H1 (cell line): ENCODE data around the gene LHFPL6. TPM values are rescaled to one million over a fixed set of nuclear protein-coding genes. Genes with fewer than 3 reads are reported as not detected.

Experiments
- CTCF ChIA-PET: fragments of 300-600 bp; sonication (Branson Sonifier 250); formaldehyde crosslinking; loops from one replicate; lab custom pipeline; 2021; ENCODE audit not compliant: partially characterized antibody; lab: Charles Lee
- POLR2A ChIA-PET: fragments of 300-600 bp; sonication (Branson Sonifier 250); formaldehyde crosslinking; loops from one replicate; lab custom pipeline; 2021; ENCODE audit warnings: inconsistent platforms; ENCODE audit not compliant: partially characterized antibody; lab: Charles Lee
- DNase-seq, 2 experiments: peaks; one replicate each; pipeline versions ENCODE4 v3.0.0 to v3.0.0-alpha.2; 2010 to 2022; ENCODE audit warnings: low spot score in 2 of 2, low read depth in 1 of 2, mixed read lengths in 1 of 2
- FAIRE-seq: peaks from 2 replicates; lab custom pipeline; 2011; peaks lifted over from hg19 to GRCh38; lab: Jason Lieb, UNC
- H2AFZ ChIP-seq: 2 replicates; pipeline ENCODE4 v1.8.1; 2012; ENCODE audit warnings: low read length, inconsistent platforms
- H2AK5ac ChIP-seq: 2 replicates; pipeline ENCODE4 v1.6.1; 2013; ENCODE audit warnings: low read depth, low read length
- H2BK120ac ChIP-seq: replicated peaks from 2 replicates; pipeline ENCODE3; 2013; ENCODE audit warnings: low read depth, low read length, inconsistent platforms
- H2BK12ac ChIP-seq: 2 replicates; pipeline ENCODE4 v1.6.1; 2013; ENCODE audit warnings: low read depth, low read length
- H2BK15ac ChIP-seq: 2 replicates; pipeline ENCODE4 v1.6.1; 2013; ENCODE audit warnings: low read length
- H2BK20ac ChIP-seq: 2 replicates; pipeline ENCODE4 v1.6.1; 2013; ENCODE audit warnings: low read length
- H2BK5ac ChIP-seq: 2 replicates; pipeline ENCODE4 v1.6.1; 2013; ENCODE audit warnings: low read depth, low read length
- H3K14ac ChIP-seq: 2 replicates; pipeline ENCODE4 v1.6.1; 2013; ENCODE audit warnings: inconsistent platforms; ENCODE audit not compliant: insufficient read length
- H3K18ac ChIP-seq: 2 replicates; pipeline ENCODE4 v1.6.1; 2013; ENCODE audit warnings: low read length; ENCODE audit errors: extremely low read depth
- H3K23ac ChIP-seq: 2 replicates; pipeline ENCODE4 v1.6.1; 2013; ENCODE audit warnings: inconsistent platforms; ENCODE audit not compliant: insufficient read length
- H3K23me2 ChIP-seq: 2 replicates; pipeline ENCODE4 v1.6.1; 2013; ENCODE audit warnings: low read depth, low read length
- H3K27ac ChIP-seq: 2 replicates; pipeline ENCODE4 v1.6.1; 2011; ENCODE audit warnings: low read depth, low read length, inconsistent platforms
- H3K27me3 ChIP-seq, 4 experiments: replicated peaks in 1 of 4; 1 replicate in 1 of 4; 2 replicates in 3 of 4; pipeline versions ENCODE4 v1.6.1 to v1.8.1; 2011 to 2013; ENCODE audit warnings: low read length in 3 of 4, mild to moderate bottlenecking in 3 of 4, inconsistent platforms in 2 of 4, mixed read lengths in 2 of 4, moderate library complexity in 1 of 4; ENCODE audit not compliant: control insufficient read depth in 3 of 4, insufficient read depth in 3 of 4; ENCODE audit errors: extremely low read depth in 1 of 4
- H3K36me3 ChIP-seq, 4 experiments: 2 replicates each; pipeline versions ENCODE4 v1.6.1 to v1.8.1; 2011 to 2013; ENCODE audit warnings: mild to moderate bottlenecking in 4 of 4, low read length in 3 of 4, moderate library complexity in 2 of 4, control low read depth in 1 of 4, inconsistent platforms in 1 of 4; ENCODE audit not compliant: insufficient read depth in 4 of 4, control insufficient read depth in 2 of 4
- H3K4ac ChIP-seq: replicated peaks from 2 replicates; pipeline ENCODE3; 2013; ENCODE audit warnings: low read length, low read depth, mixed read lengths, inconsistent platforms; ENCODE audit not compliant: insufficient read length
- H3K4me1 ChIP-seq, 4 experiments: replicated peaks in 1 of 4; 1 replicate in 1 of 4; 2 replicates in 3 of 4; pipeline versions ENCODE4 v1.6.1 to v1.8.1; 2011 to 2013; ENCODE audit warnings: low read length in 3 of 4, inconsistent platforms in 2 of 4, mixed read lengths in 1 of 4; ENCODE audit not compliant: insufficient read depth in 4 of 4, control insufficient read depth in 3 of 4
- H3K4me2 ChIP-seq, 2 experiments: 2 replicates each; pipeline versions ENCODE4 v1.6.1 to v1.8.1; 2011 to 2013; ENCODE audit warnings: low read depth in 2 of 2, low read length in 2 of 2, control low read depth in 1 of 2, inconsistent platforms in 1 of 2, mild to moderate bottlenecking in 1 of 2; ENCODE audit not compliant: insufficient read depth in 1 of 2
- H3K4me3 ChIP-seq, 4 experiments: fragments of 200-600, 300-600 bp in 1 of 4; sonication (generic), shearing (Covaris generic), sonication (Bioruptor Twin) in 1 of 4; 2 replicates each; pipeline versions ENCODE4 v1.5.1 to v1.8.1; 2011 to 2016; ENCODE audit warnings: low read length in 4 of 4, low read depth in 3 of 4, control low read depth in 2 of 4, inconsistent platforms in 2 of 4, mild to moderate bottlenecking in 2 of 4, mixed read lengths in 1 of 4, moderate library complexity in 1 of 4; ENCODE audit not compliant: insufficient read depth in 2 of 4; ENCODE audit errors: extremely low read depth in 1 of 4
- H3K56ac ChIP-seq: replicated peaks from 2 replicates; pipeline ENCODE3; 2013; ENCODE audit warnings: low read depth, mild to moderate bottlenecking, mixed read lengths, low read length, inconsistent platforms; ENCODE audit not compliant: insufficient read length
- H3K79me1 ChIP-seq: 2 replicates; pipeline ENCODE4 v1.6.1; 2013; ENCODE audit warnings: low read depth, low read length, control low read depth
- H3K79me2 ChIP-seq, 2 experiments: 2 replicates each; pipeline versions ENCODE4 v1.6.1 to v1.8.1; 2012 to 2013; ENCODE audit warnings: low read length in 2 of 2, mild to moderate bottlenecking in 2 of 2, inconsistent platforms in 1 of 2; ENCODE audit not compliant: insufficient read depth in 2 of 2, control insufficient read depth in 1 of 2
- H3K9ac ChIP-seq, 4 experiments: replicated peaks in 1 of 4; 1 replicate in 1 of 4; 2 replicates in 3 of 4; pipeline versions ENCODE4 v1.6.1 to v1.8.1; 2011 to 2013; ENCODE audit warnings: low read depth in 3 of 4, low read length in 3 of 4, control low read depth in 2 of 4, mild to moderate bottlenecking in 2 of 4, moderate library complexity in 2 of 4, inconsistent platforms in 1 of 4; ENCODE audit errors: extremely low read depth in 1 of 4
- H3K9me3 ChIP-seq, 2 experiments: 2 replicates each; pipeline versions ENCODE4 v1.6.1 to v1.8.1; 2012 to 2013; ENCODE audit warnings: mild to moderate bottlenecking in 2 of 2, moderate library complexity in 2 of 2, control low read depth in 1 of 2, inconsistent platforms in 1 of 2, low read depth in 1 of 2, low read length in 1 of 2, mixed read lengths in 1 of 2; ENCODE audit not compliant: insufficient read depth in 2 of 2
- H4K20me1 ChIP-seq, 2 experiments: replicated peaks in 1 of 2; 2 replicates each; pipeline versions ENCODE3 to v1.8.1; 2011 to 2013; ENCODE audit warnings: inconsistent platforms in 2 of 2, low read length in 2 of 2, mild to moderate bottlenecking in 1 of 2; ENCODE audit not compliant: insufficient read depth in 2 of 2, control insufficient read depth in 1 of 2
- H4K5ac ChIP-seq: 2 replicates; pipeline ENCODE4 v1.6.1; 2013; ENCODE audit warnings: low read length, low read depth, mixed read lengths, inconsistent platforms; ENCODE audit not compliant: insufficient read length
- H4K8ac ChIP-seq: 2 replicates; pipeline ENCODE4 v1.8.0; 2013; ENCODE audit warnings: mild to moderate bottlenecking, moderate library complexity, low read length, inconsistent platforms; ENCODE audit not compliant: insufficient read depth; ENCODE audit errors: extremely low read depth
- H4K91ac ChIP-seq: replicated peaks from 2 replicates; pipeline ENCODE3; 2013; ENCODE audit warnings: low read length, mixed read lengths, inconsistent platforms; ENCODE audit not compliant: insufficient read length
- EZH2 ChIP-seq: fragments of 200-600 bp; sonication (generic); IDR thresholded peaks from 2 replicates; pipeline ENCODE4 v1.7.1; 2012; ENCODE audit warnings: low read depth, mild to moderate bottlenecking, moderate library complexity, low read length, inconsistent platforms; ENCODE audit not compliant: severe bottlenecking
- FOSL1 ChIP-seq: IDR thresholded peaks from 2 replicates; pipeline ENCODE4 v1.6.1; 2011; ENCODE audit warnings: mild to moderate bottlenecking, low read depth, low read length, moderate library complexity; ENCODE audit not compliant: insufficient read depth
- HDAC2 ChIP-seq, 2 experiments: fragments of 300-600 bp in 1 of 2; sonication (generic) in 1 of 2; IDR thresholded peaks; 2 replicates each; pipeline ENCODE4 v1.6.1; 2011 to 2012; ENCODE audit warnings: low read depth in 2 of 2, low read length in 2 of 2, mild to moderate bottlenecking in 2 of 2, moderate library complexity in 2 of 2, borderline replicate concordance in 1 of 2, inconsistent platforms in 1 of 2
- KDM4A ChIP-seq: IDR thresholded peaks from one replicate; pipeline ENCODE4 v1.7.1; 2012; ENCODE audit warnings: low read depth, mild to moderate bottlenecking, moderate library complexity, low read length, inconsistent platforms; ENCODE audit not compliant: severe bottlenecking
- MAFK ChIP-seq: IDR thresholded peaks from 2 replicates; pipeline ENCODE4 v1.6.1; 2012; ENCODE audit warnings: low read depth, mild to moderate bottlenecking, improper control_type of control experiment, low read length
- NRF1 ChIP-seq: IDR thresholded peaks from 2 replicates; pipeline ENCODE4 v1.6.1; 2011; ENCODE audit warnings: mild to moderate bottlenecking, low read depth, low read length, improper control_type of control experiment
- RNF2 ChIP-seq: fragments of 200-900, 300-1000 bp; sonication (generic); IDR thresholded peaks from 2 replicates; pipeline ENCODE4 v1.7.1; 2016; ENCODE audit warnings: borderline replicate concordance, low read depth, mild to moderate bottlenecking, antibody characterized with exemption, low read length; ENCODE audit not compliant: poor library complexity, severe bottlenecking; ENCODE audit errors: missing control alignments
- SAP30 ChIP-seq: fragments of 300-600 bp; sonication (generic); IDR thresholded peaks from 2 replicates; pipeline ENCODE4 v1.7.1; 2012; ENCODE audit warnings: low read length, moderate library complexity, mild to moderate bottlenecking, inconsistent platforms; ENCODE audit not compliant: insufficient read depth, insufficient replicate concordance
- SIRT6 ChIP-seq: IDR thresholded peaks from one replicate; pipeline ENCODE4 v1.7.1; 2012; ENCODE audit warnings: low read length, inconsistent platforms
- SP2 ChIP-seq: IDR thresholded peaks from 2 replicates; pipeline ENCODE4 v1.6.1; 2012; ENCODE audit warnings: mild to moderate bottlenecking, low read length, inconsistent platforms
- SP4 ChIP-seq: IDR thresholded peaks from 2 replicates; pipeline ENCODE4 v1.6.1; 2012; ENCODE audit warnings: low read length, inconsistent platforms
- TBP ChIP-seq: IDR thresholded peaks from 2 replicates; pipeline ENCODE4 v1.6.1; 2011; ENCODE audit warnings: low read depth, low read length, improper control_type of control experiment
- TEAD4 ChIP-seq: IDR thresholded peaks from 2 replicates; pipeline ENCODE4 v1.6.1; 2012; ENCODE audit warnings: low read depth, low read length, inconsistent platforms, mixed read lengths
- ZNF274 ChIP-seq: IDR thresholded peaks from 2 replicates; pipeline ENCODE4 v1.7.0; 2012; ENCODE audit warnings: low read length, borderline replicate concordance; ENCODE audit errors: extremely low read depth
- WGBS, 2 experiments: shearing (Covaris generic) in 1 of 2; methylation state at CpG; one replicate each; pipeline versions ENCODE4 v1.1.6 to v1.1.7; 2013 to 2015; ENCODE audit warnings: low lambda C conversion rate in 2 of 2, mixed read lengths in 2 of 2, inconsistent platforms in 1 of 2, low coverage in 1 of 2, missing lambda C conversion rate in 1 of 2; ENCODE audit not compliant: insufficient replicate concordance in 2 of 2, insufficient coverage in 1 of 2, insufficient read length in 1 of 2; ENCODE audit errors: extremely low coverage in 1 of 2, missing lambda C conversion rate in 1 of 2; 5-methylcytosine and 5-hydroxymethylcytosine counted together
- polyA plus RNA-seq, 7 experiments: library from polyadenylated mRNA; depleted of rRNA in 3 of 7; stranded (reverse) in 5 of 7; unstranded in 2 of 7; fragments of >200 nt in 5 of 7; fragments of 200-250 nt in 2 of 7; gene quantifications; 1 replicate in 5 of 7; 2 replicates in 1 of 7; 4 replicates in 1 of 7; pipeline versions ENCODE4 v1.2.1 to v1.2.3, GENCODE V29; 2011 to 2013; ENCODE audit warnings: missing spikeins in 2 of 7, mixed read lengths in 2 of 7
- total RNA-seq: library from RNA; stranded (reverse); fragmentation: NEBNext Ultra II Directional; extraction: Animal tissue kit (Norgen Biotek cat#: 25700); gene quantifications from 2 replicates; pipeline ENCODE4 v1.2.1, GENCODE V29; 2021

LHFPL6 gene
- total and polyA plus RNA-seq, 2 of the 8 experiments (the other 6 are each of a cell fraction or from before 2014, with no cell fraction given) = 7.6 to 17.0 TPM

DNA sequence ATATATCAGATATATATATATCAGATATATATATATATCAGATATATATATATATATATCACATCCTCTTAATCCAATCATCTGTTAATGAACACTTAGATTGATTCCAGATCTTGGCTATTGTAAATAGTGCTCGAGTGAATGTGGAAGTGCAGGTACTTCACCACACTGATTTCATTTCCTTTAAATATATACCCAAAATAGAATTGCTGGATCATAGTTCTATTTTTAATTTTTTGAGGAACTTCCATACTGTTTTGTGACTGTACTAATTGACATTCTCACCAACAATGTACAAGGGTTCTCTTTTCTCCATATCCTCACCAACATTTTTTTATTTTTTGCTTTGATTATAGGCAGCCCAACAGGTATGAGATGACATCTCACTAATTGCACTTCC, 287.2 kb downstream of the LHFPL6 start:
- ChIA-PET POLR2A (no interaction called here), CTCF (interaction anchor here (0.9 kb wide), 1 partner anchor 30 kb away, joined by 4 read pairs; no protein-coding TSS in a partner anchor)
- Histone ChIP-seq H3K4me3 (no peak overlapping the region), H4K91ac (no peak overlapping the region), H4K20me1 (no peaks in the 10 kb centered on the region), H3K9me3 (no peaks in the 10 kb centered on the region), H2AK5ac (no peak overlapping the region), H2BK5ac (no peak overlapping the region), H4K8ac (no peak overlapping the region), H3K4me2 (no peak overlapping the region), H3K9ac (no peak overlapping the region), H3K79me1 (no peaks in the 10 kb centered on the region), H2BK20ac (no peak overlapping the region), H3K56ac (no peak overlapping the region), H3K14ac (no peak overlapping the region), H3K4me1 (peaks cover 0 to under 1% (median 0%) of the 10 kb centered on the region in 4 experiments; a peak in 1 of 7 replicates), H3K36me3 (no peaks in the 10 kb centered on the region), H3K4ac (no peak overlapping the region), H3K23ac (no peak overlapping the region), H2BK120ac (no peak overlapping the region), H3K27ac (no peak overlapping the region), H2BK12ac (no peak overlapping the region), H3K18ac (no peak overlapping the region), H2AFZ (no peak overlapping the region), H3K23me2 (no peaks in the 10 kb centered on the region; the same call in 1 of the 2 replicates), H3K79me2 (no peaks in the 10 kb centered on the region), H4K5ac (no peak overlapping the region), H2BK15ac (no peak overlapping the region), H3K27me3 (no peaks in the 10 kb centered on the region)
- no peak for DNase-seq
- WGBS, 2 experiments = 91% methylated on average over 1 of the region's 1 CpG; no CpG with 5 or more reads in 1 of the 2 experiments
- FAIRE-seq = no peak
- TF ChIP-seq TBP (no peak), TEAD4 (no peak), FOSL1 (no peak), ZNF274 (no peak), RNF2 (no peak), KDM4A (no peak), HDAC2 (IDR thresholded peaks at IDR 0.05; ENCODE audit: borderline replicate concordance in 1 of 2, low read depth in 2 of 2, low read length in 2 of 2) (no peak), MAFK (no peak), NRF1 (no peak), EZH2 (no peak), SP2 (no peak), SP4 (no peak), SIRT6 (no peak), SAP30 (no peak)
